Fibroblast of pulmonary artery (primary cell): ENCODE measurements around the gene IGHMBP2.

ENCODE experiments used
- DNase-seq: peaks from one replicate; pipeline ENCODE4 v3.0.0-alpha.2; 2010; ENCODE audit warnings: low read depth
- H3K4me3 ChIP-seq: replicated peaks from 2 replicates; pipeline ENCODE4 v1.5.1; 2011; ENCODE audit warnings: low read depth, mild to moderate bottlenecking, control low read depth, low read length, moderate library complexity
- CTCF ChIP-seq: IDR thresholded peaks from 2 replicates; pipeline ENCODE4 v1.5.1; 2011; ENCODE audit warnings: mild to moderate bottlenecking, control low read depth, low read length, inconsistent platforms; ENCODE audit errors: missing control alignments

Gene IGHMBP2

DNA sequence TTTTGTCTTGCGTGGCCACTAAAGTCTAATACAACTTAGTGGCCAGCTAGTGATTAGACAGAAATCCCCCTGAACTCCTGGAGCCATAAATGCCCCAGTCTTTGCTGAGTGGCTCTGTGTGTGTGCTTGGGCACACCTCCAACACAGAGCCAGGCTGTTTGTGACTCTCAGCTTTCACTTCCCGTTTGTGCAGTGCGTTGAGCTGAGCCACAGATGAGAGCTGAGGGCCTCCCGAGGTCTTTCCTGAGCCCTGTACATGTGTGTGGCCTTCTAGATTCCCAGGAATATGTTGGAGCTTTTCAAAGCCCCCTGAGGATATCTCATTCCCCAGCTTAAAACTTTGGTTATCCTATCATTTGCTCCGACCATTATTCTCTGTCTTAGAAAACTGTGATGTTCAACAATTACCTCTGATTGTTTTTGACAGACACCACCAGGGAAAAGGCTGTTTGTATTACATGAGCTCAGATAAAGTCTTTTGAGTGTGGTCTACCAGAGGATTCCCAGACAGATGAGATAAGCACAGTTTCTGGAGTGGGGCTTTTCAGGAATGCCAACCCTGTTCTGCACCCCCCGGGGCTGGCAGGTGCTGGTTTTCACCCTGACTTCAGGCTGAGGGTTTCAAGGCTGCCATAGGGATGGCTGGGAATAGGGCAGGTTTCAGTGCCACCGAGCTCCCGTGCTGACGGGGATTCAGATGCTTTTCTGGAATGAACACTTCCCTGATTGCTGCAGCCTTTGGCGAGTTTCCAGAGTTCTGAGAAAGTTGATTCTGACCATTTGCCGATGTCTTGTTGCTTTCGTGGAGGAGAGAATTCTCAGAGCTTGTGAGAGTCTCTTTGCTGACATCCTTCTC is 23.8 kb downstream of the IGHMBP2 start:
- H3K4me3 ChIP-seq: no peak overlapping the region
- peak; percentile 66 for DNase-seq
- TF ChIP-seq CTCF: no peak

- DNase-seq: peak; percentile 69
- H3K4me3 ChIP-seq: no peak overlapping the region
- no peak for TF ChIP-seq CTCF
Observed at GRCh38 chr11:68928136-68928880, 24.6 kb downstream of the IGHMBP2 start.

GRCh38 chr11:68929135-68929534 is 25.4 kb downstream of the IGHMBP2 start:
- no peak overlapping the region for H3K4me3 ChIP-seq
- DNase-seq: no peak
- TF ChIP-seq CTCF: no peak

GRCh38 chr11:68929706-68930570 is 26.2 kb downstream of the IGHMBP2 start:
- no peak overlapping the region for H3K4me3 ChIP-seq
- no peak for DNase-seq
- TF ChIP-seq CTCF: no peak

DNA sequence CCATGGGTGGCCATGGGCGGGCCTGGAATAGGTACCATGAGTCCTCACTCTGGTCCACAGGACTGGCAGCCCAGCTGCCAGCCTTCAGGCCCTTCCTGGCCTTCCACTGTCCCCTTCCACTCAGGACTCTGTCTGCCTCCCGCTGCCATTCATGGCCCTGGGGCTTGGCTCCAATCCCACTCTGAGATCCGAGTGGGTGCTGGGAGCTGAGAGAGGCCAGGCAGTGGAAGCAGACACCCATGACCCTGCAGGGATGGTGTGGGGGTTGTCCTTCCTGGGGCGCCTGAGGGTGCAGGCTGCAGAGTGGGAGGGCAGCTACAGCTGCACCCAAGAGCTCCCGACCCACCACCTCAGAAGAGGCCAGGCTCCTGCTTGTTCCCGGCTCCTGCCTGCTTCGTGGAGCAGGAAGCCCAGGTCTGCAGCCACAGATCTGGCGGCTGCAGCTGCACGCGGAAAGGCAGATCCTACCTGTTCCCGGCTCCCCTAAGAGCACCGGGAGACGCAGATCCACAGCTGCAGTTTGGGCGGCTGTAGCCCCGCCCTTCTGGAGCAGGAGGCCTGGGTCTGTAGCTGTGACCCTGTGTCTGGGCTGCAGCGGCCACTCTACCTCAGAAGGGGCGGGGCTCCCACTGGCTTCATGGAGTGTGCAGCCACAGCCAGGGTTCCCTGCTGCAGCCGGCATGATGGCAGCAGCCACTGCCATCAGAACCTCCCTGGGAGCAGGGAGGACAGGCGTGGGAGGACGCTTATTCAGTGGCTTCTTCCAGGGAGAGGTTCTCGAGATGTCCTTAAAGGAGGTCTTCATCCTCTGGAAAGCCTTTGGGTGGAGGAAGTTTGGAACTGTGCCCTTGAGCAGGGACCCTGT is 27.5 kb downstream of the IGHMBP2 start:
- no peak for DNase-seq
- H3K4me3 ChIP-seq: no peak overlapping the region
- TF ChIP-seq CTCF: no peak

DNA sequence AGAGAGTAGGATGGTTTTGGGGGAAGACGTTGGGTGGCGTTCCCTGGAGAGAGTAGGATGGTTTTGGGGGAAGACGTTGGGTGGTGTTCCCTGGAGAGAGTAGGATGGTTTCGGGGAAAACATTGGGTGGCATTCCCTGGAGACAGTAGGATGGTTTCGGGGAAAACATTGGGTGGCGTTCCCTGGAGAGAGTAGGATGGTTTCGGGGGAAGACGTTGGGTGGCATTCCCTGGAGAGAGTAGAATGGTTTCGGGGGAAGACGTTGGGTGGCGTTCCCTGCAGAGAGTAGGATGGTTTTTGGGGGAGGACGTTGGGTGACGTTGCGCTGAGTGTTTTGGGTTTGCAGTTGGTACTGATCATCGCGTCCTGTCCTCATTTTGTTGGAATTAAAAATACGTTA is 28.2 kb downstream of the IGHMBP2 start:
- H3K4me3 ChIP-seq: no peak overlapping the region
- DNase-seq: no peak
- TF ChIP-seq CTCF: no peak
